ENCODE data around the gene RAB7B.

RAB7B gene

DNA sequence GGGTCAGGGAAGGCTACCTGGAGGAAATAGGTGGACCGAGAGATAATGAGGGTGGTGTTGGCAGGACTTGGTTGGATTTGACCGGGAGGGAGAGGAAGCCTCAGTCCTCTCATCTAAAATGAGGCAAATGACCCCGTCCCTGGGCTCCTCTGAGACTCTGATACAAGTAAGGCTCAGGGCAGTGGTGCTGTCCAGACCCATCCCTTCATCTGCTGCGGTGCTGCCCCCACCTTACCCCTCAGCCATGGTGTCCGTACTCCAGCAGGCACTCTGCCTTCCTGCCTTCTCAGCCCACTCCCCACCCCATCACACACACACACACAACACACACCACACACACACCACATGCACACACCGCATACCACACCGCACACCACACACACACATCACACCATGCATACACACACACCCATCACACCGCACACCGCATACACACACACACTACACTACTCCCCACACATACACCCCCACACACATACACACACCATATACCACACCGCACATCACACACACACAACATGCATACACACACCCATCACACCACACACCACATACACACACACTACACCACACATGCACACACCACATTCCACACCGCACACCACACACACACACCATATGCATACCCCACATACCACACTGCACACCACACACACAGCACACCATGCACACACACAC is 30.6 kb downstream of the RAB7B start:
- DNase-seq = no peak

DNA sequence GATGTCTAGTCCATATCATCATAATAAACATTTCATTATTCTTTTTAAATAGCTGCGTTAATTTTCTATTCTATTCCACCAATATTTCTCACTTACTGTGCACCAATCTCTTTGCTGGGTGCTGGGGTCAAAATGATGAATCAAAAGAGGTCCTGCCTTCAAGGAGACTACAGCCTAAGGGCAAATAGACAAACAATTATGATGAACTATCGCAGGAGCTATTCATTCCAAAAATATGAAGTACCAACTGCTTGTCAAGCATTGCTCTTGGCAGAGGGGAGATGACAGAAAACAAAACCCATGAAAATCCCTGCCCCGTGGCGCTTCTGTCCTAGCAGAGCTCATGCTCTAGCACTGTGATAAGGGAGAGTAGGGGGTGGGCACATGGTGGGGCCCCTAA is 31.1 kb downstream of the RAB7B start:
- no peak for DNase-seq

DNA sequence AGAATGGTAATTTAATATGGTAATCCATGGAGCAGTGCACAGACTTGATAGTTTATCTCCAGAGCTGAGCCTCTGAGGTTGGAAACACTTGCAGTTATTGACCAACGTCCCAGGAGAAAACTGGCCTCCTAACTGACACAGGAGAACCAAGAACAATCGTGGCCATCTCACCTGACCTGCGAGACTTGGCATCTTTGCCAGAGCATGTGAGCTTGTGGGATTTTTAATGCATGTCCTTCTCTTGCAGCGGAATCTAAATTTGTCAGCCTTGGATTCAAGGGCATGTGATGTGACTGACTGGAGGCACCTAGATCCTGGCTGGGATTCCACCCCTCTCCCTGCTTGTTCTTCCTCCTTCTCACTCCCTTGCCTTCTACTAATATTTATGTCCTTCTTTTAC is 32.1 kb downstream of the RAB7B start:
- DNase-seq = no peak

DNA sequence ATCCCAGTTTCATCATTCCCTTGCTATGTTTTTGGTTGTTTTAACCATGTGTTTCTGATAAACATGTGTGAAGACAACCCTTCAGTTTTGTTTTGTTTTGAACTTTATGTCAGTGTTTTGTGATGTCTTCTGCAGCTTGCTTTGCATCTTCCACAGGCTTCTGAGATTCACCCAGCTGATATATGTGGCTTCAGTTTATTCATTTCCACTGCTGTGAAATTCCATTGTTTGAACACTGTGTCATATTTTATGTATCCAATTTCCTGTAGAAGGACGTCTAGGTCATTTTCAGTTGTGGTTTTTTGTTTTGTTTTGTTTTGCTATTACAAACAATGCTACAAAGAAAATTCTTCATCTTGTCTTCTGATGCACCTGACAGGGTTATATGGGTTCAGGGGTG is 32.7 kb downstream of the RAB7B start:
- DNase-seq = no peak

DNA sequence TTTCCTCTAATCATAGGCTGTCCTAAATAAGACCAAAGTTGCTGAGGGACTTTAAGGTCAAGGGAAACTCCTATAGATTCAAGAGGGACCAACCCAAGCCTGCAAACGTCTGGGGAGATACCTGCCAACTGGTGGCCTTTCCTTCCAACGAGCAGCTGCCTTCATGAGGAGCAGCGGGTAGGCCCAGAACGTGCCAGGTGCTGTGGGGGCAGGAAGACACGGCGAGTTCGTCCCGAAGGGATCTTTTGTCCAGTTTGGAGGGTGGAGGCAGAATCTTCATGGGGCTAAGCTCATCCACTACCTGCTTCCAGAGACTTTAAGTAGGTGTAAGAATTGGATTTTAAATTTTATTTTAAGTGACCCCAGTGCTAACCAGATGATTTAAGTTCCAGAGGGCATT is 34.0 kb downstream of the RAB7B start:
- DNase-seq = no peak

DNA sequence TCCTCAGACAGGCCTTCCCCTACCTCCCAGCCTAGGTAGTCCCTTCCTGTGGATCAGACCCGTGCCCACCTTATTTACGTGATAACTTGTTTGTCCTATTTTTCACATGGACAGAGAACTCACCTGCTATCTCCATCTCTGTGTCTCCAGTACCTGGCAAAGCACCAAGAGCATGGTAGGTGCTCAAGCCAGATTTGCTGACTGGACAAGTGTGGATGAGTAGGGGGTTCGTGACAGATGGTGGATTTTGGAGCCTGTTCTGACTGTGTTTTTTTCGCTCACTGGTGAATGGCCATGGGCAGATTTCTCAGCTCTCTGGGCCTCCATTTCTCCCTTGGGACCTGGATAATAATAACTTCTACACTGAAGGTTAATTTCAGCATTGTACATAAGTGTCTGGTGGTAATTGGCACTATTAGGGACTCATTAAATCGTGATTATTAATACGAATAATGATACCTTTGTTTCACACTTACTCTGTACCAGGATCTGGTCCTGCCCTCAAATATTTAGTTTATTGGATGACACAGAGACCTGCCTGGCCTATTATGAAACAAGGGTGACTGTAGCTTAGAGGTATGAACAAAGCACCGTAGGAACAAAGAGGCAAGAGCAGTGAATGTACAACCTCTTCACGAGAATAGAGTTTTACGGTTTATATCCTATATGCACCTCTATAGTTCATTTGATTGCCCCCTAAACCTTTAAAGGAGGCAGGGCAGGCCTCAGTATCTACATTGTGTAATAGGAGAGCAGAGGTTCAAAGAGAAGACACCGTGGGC is 35.5 kb downstream of the RAB7B start:
- DNase-seq = no peak

DNA sequence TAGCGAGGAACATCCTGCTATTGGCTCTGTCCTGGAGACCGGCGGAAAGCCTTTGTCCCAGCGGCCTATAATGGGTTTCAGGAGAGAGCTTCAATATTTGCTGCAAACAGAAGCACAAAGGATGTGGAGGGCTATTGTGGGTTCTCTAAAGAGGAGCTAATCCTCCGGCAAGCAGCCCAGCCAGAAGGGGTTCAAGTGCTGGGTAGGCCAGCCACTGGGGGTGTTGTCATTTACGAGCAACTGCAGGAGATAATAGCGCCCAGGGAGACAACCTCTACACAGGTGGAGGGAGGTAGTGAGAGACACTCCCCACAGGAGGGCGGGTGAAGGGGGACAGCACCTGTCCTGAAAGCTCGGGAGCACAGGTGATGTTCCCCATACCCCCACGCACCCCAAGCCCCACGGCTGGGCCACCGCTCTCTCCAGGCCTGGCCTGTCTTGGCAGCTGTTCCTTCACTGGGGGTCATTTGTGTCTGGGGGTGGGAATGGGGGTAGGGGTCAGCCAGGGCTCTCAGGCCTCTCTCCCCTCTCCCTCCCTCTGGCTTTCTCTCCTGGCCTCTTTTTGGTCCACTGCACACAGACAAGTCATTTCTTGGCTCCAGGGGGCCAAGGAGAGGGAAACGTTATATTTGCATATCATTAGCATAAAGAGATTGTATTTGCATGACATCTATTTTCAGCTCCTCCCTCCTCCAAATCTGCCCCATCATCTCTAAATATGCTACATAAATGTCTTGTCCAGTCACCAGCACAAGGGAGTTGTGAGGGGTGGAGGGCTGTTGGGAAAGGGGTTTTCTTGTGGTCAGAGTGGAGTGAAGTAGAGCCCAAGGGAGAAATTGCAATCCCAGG is 37.9 kb downstream of the RAB7B start:
- no peak for DNase-seq

DNA sequence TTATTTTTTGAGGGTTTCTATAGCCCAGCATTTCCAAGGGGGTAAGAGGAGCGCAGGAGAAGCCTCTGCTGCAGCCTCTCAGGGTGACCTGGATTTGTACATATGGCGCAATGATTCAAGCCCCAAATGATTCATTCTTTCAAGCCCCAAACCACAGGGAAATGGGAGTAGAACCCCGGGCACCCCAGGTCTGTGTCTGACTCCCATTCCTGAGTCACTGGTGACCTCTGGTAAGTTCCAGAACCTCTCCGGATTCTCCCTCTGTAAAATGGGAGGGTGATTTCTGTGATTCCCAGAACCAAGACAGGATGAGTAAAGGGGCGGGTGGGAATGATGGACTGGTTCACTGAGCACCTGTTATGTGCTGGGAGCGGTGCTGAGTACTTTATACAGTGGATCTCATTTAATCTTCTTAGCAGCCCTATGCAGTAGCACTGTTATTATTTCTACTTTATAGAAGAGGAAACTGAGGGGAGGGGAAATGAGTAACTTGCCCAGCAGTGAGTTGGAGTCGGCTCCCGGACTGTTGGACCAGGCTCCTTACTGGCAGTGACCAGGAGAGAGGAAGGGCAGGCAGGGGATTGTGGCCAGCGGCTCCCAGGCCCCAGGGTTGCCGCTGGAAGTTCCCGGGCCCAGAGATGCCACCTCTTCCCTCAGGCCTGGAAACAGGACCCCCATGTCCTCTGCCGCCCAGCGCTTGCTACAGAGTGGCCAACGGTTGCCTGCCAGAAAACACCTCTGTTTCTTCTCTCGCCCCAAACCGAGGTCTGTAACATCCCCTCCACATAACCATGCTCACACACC is 39.6 kb downstream of the RAB7B start:
- DNase-seq = no peak

DNA sequence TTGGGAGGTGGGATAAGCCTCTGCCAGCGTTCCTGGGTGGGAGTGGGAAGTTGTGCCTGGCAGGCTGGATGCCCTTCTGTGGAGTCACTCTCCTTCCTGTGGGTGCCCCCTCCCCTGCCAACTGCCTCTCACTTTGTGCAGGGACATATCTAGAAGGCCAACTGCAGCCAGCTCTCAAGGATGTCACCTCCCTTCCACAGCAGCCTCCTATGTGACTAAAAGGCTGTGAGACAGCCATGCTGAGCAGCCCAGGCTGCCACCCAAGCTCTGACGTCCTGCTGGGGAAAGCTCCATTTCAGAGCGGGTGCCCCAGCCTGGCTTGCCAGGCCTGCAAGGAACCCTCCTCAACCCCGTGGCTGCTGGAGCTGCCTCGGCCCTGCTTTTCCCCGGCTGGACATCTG is 40.4 kb downstream of the RAB7B start:
- no peak for DNase-seq

DNA sequence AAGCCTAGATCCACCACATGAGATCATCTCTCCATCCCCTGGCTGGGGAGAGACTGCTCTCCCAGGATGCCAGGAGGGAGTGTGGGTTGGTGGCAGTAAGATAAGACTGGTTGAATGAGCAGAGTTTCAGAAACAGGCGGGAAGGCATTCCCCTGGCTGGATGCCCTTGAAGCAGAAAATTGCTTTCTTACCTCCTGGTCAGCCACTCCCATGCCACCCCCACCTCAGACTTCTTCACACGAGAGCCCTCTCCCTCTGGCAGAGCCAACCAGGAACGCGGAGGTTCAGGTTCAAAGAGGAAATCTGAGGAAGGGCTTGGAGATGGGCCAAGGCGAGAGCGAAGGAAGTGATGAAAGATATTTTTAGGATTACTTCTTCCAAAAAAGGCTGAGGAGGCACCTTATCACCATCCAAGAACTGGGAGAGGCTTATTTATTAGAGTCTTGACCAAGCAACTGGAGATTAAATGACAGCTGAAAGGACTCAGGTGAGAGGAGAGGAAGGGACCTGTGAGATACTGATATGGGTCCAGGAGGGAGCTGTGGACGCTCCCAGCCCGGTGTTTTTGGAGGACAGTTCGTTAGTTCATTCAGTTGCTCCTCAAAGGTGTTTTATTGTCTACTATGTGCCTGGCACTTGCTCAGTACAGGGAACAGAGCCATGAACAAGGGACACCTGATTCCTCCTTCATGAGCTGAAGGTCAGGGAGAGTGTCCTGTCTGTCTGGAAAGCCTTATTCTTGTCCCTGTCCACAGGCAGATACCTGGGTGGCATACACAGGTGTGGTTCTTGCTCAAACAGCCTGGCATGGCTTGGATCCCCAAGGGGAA is 41.0 kb downstream of the RAB7B start:
- no peak for DNase-seq

DNA sequence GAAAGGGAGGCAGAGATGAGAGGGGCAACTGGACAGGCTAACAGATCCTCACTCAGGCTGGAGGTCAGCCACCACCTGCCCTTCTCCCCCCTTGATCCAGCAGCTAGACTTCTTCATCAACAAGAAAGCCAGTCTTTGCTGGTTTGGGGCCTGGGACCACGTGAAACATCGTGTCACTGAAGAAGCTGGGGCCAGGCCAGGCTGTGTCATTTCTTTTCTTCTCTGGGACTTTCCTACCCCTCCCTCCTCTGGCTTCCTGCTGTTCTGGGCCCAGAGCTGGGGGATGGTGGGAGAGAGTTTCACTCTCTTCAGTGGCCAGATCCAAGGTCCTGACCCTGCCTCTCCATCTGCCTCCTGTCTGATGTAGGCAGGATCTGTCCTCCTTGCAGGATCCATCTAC is 41.8 kb downstream of the RAB7B start:
- no peak for DNase-seq

DNA sequence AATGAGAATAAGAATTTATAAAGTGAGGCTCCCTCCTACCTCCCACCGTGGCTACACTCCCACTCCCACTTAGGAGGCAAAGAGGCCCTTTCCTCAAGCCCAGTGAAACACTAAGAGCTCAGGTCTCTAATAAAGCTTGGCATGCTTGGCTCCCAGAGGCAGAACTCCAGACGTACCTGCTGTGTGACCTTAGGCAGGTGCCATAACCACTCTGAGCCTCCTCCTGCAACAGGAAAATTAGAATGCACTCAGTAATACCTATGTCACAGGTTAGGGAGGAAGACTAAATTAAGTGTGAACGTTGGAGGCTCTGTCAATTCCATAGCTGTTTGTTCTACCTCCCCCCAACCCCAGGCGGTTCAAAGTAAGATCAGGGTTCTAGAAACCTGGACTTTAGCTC is 43.4 kb downstream of the RAB7B start:
- no peak for DNase-seq

DNA sequence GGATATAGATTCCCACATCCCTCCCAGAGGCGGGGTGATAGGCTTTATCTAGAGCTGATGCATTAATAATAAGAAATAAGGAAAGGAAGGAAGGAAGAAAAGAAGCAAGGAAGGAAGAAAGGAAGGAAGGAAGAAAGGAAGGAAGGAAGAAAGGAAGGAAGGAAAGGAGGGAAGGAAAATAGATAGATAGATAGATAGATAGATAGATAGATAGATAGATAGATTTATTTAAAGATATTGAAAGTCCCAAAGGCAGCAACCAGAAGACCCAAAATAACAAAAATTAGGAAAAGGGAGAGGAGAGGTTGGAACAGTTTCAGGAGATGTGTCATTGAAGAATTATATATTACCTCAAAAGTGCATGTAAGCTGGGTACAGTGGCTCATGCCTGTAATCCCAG is 47.7 kb downstream of the RAB7B start:
- DNase-seq = no peak

DNA sequence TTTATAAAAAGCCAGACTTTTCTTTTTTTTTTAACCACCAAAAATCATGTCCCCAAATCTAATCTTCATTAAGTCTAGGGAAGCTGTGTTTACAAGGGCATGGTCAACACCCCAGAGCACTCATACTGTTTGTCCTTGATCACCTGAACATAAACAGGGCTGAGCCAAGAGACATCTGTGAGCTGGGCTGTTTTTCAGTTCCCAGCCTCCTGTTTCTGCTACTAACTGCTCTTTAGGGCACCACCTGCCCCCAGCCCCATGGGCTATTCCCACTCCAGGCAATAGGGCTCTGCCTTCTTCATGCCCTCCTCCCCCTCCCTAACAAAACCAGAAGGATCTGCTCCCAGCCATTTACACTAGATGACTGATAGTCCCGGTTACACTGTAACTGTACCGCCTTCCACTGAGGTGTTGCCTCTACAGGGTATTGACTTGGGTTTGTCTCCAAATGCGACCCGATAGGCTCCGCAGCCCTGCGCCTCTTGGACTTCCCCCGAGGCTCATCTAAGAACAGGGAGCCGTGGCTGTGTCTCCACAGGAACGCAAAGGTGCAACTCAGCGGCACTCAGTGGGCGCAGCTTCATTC is 48.3 kb downstream of the RAB7B start:
- no peak for DNase-seq

DNA sequence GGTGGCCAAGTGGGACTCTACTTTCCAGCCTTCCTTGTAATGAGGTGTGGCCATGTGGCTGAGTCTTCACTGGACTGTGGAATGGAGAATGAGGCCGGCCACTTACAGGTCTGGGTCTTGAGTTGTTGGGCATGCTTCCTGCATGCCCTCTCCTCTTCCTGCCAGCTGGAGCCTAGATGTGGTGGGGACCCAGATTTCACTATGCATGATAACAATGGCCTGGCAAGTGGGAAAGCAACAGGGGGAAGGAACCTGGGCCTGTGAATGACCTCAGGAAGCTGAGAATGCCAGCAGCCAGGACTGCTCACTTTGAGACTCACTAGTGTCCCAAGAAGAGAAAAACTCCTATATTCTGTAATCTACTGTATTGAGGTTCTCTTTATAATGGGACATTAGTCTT is 51.4 kb downstream of the RAB7B start:
- no peak for DNase-seq

DNA sequence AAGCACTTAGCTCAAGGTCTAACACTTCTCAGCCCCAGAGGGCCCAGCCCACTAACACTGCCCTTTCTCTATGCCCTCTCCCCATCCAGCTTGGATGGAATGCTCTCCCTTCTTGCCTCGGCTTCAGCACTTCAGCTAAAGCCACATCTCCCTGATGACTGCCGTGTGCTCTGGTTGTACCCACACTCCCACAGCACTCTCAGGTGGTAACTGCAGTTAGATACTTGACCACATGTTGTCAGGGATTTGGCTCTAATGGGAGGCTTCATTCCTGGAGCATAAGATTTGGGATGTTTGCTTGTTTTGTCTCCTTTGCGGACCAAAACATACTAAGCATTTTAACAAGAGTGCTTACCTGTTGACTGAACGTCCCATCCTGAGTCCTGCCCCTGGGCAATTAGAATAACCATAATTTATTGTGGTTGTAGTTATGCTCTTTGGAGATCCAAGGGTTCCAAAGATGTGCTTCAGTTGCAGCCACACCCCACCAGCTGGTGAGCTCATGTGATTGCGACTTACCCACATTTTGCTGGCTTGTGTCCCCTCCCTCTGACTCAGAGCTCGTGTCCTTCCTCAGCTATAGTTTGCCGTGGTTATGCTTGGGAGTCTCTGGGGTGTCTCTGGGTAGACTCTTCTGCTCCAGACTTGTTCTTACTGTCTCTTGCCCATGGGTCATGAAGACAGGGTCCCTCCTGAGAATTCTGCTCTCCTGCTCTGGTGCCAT is 52.2 kb downstream of the RAB7B start:
- no peak for DNase-seq

DNA sequence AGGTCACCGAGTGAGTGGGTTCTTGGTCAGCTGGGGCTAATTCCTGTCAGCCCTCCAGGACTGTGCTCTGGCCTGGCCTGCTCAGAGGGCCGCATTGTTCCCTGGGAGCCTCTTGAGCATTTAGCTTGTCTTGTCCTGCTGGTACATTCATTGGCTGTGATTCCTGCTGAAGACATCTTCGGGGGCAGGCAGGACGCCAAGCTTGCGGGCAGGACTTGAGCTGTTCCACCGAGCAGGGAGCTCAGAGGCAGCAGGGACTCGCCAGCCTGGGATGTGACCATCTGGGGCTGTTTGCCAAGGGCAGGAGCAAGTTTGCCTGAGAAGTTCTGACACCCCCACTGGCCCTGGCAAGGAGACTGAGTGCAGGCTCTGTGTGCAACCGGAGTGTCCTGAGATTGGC is 52.9 kb downstream of the RAB7B start:
- no peak for DNase-seq

DNA sequence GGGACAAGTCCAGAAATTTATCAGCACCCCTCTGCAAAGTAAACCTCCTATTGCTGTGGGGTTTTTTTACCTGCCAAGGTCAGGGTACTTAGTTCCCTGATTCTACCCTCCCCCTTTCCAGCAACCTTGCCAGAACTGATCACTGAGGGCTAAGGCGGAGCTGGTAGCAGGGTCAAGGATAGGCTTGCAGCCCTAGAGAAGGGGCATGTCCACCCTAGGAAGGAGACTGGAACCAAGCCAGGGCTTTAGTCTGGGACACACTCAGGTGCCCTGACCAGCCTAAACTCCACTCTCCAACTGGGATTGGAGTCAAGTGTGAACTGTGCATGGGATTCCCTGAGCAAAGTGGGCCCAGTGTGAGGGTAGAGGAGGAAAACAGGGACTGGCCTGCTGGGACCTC is 53.4 kb downstream of the RAB7B start:
- DNase-seq = no peak

DNA sequence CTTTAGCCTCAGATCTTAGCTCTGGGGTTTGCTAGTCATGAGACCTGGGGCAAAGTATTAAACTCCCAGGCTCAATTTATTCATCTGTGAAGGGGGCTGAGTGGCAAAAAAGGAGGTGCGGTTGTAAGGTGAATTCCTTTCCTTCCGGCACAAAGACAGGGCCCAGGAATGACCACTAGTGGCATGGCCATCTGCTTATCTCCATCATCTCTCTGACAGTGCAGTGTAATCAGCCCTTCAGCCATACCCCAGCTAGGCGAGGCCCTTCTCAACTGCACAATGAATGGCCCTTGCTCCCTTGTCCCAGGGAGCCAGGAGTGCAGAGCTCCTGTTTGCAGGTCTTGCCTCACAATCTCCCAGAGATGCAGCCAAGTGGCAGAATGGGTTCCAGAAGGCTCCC is 54.3 kb downstream of the RAB7B start:
- no peak for DNase-seq

DNA sequence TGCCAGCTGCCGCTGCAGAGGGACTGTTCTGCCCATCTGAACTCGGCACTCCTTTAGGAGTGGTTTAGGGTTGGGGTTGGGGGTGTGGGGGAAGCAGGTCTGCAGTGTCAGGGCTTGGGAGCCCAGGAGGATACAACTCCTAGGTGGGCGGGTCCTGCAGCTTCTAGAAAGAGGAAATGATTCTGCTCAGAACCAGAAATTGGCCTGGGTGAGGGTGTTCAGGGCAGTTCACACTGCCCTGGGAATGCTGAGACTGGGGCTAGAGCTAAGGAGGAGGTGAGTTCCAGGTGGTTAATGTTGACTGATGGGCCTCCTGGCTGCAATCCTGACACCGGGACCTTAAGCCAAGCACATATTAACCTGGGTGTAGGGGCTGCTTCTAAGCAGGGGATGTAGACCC is 55.2 kb downstream of the RAB7B start:
- DNase-seq = no peak

DNA sequence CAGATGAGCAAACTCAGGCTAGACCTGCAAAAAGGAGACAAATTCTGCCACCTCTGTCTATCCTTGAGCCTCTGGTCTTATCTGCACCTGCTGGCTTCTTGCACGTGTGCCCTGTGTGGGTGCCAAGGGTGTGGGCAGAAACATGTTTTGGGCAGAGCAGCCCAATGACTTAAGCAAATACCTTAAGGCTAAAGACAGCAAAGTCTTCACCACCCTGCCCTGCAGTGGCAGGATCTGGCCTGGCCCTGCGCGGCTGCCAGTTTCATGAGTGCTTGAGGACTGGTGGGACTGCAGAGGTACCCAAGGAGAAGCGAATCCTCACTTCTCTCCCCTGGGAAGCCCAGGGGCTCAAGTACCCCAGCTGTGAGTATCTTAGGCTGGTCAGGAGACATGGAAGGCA is 56.2 kb downstream of the RAB7B start:
- no peak for DNase-seq
